Activated T-cell treated with anti-CD3 and anti-CD28 coated beads for 24 hours (primary cell): ENCODE data around the gene CCDC38.
"Not testable (repeated sequence)": the region's sequence is repeated elsewhere in the genome, so short reads cannot be mapped to it uniquely, and the experiment has no call there.

Experiments used
- DNase-seq: peaks from one replicate; pipeline ENCODE4 v3.0.0-alpha.2; 2020; ENCODE audit warnings: low read depth

CCDC38 gene

GRCh38 chr12:95942524-95943329 lies at the start of gene CCDC38:
Gene CCDC38, minus strand, starts transcription at chr12:95942614. Its CDS starts 6,105 bp downstream, at chr12:95936509.
- DNase-seq = peak; percentile 82

GRCh38 chr12:95990136-95990535 lies 47.7 kb upstream of the CCDC38 start:
- DNase-seq = no peak

DNA sequence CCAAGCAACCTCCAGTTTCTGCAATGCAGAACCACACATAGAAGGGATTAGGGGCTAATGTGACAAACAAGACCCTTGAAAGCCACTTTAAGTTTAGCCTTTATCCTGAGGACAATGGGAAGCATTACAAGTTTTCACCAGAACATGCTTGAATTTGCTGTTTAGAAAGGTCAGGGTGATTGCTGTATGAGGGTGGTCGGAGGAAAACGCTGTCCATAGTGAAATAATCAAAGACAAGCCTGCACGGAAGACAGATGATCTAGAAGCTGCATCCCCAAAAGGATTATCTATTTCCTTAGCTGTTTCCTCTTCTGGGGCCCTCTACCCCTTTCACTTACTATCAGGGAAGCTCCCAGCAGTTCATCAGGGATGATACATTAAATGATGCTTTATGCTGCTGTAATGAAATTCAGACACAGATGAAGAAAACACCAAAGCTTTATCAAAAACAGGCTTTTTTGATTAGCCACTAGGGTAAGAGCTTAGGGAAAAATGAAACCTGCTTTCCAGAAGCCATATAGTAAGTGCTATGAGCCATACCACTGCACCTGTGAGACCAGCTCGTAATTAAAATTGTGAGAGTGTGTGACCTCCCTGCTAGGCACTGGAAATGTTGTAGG lies 47.2 kb upstream of the CCDC38 start:
- DNase-seq = no peak

- no peak for DNase-seq
Observed at GRCh38 chr12:95988506-95989275, 46.3 kb upstream of the CCDC38 start.

DNA sequence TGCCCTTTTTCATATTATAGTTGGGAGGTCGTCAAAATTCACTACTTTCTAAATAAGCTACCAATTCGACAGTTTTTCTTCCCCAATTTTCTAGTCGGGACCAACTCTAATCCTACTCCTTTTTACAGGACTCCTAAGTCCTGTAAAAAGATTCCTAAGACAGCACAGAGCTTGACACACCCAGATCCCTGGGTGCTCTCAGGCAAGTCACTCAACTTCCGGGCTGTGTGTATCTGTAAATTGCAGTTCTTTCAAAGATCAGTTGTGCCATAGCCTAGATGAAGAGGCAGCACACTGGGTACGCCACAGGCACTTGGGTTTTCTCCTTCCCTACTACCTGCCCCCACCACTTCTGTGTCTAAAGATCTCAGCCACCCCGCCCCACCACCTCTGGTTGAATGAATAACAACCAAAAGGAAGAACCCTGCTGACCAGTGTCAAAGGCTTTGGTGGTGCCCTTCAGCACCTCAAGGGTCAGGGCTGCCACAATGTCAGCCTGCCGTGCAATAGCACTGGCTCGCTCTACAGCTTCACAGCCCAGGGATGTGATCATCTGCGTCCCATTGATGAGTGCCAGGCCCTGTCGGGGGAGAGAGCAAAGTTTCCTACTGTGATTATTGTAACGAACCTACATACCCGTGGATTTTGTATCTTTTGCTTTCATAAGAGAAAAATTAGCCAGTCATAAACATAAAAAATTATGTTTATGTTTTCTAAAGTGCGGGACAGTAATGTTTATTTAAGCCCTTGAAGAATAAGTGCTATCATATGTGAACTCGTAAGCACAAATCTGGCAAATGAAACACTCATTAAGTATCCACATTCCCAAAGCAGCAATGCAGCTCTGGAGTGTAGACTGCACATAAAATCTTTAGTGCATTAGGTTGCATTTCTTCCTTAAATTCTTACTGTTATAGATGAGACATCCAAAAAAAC lies 44.5 kb upstream of the CCDC38 start:
- no peak for DNase-seq

DNA sequence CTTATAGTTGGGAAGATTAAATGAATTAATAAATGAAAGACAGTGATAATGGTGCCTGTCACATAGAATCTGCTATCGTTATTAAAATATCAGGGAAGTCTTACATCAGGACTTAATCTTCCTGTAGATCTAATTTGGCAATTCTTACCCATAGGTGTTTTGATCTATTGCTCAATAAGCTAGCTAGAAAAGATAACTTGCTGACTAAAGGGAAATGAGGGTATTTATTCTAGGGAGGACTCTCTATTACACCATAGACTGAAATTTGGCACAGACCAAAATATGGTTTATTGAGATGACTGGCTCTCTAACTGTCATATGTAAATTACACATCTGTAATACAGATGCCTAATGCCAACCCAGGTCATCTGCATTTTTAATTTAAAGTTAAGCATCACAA lies 42.3 kb upstream of the CCDC38 start:
- DNase-seq = no peak

DNA sequence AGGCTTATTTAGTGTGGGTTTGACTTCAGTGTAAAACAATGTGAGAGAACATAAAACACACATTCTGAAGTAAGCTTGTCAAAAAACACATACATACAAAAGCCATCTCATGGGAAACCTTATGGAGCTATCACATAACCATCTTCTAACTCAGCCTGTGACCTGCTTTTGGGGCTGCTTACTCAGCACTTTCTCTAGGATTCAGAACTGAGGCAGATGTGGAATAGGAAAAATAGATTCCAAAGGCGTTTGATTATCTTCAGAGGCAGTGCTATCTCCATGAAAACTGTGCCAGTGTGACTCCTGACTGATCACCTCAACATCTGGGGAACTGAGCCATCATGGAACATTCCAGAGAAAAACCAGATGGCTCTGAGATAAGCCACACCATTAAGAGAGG lies 40.2 kb upstream of the CCDC38 start:
- DNase-seq = no peak

DNA sequence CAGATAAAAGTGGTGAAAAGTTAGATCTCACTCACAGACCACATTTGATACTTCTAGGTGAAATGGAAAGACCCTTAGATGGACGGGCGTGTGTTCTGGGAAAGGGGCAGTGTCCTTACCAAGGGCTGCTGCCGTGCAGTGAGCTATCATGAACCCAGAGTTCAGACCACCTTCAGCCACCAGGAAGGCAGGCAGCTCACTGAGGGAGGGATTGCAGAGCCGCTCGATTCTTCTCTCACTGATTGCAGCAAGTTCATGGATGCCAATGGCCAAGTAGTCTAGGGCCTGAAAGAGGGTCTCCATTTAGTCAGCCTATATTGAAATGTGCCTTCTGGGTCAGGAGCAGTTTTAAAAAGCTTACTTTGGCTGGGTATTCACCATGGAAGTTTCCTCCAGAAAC lies 38.0 kb upstream of the CCDC38 start:
- no peak for DNase-seq

DNA sequence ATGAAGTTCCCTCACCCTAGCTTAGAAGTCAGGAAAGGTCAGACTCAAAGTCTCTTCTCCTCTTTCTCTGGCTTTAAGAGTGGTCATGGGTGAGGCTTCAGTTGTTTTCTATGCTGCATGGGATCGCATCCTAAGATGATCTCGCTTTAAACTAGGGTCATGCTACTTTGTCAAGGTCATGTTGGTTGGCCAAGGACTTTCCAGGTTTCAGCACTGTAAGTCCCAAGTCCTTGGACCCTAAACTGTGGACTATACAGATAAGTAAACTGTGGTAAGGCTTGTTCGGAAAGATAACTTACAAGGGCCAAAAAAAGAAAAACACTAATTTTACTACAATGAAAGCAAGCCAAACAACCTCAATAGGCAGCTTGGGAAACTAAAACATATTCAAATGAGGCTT lies 36.4 kb upstream of the CCDC38 start:
- DNase-seq = no peak

- no peak for DNase-seq
Observed at GRCh38 chr12:95978351-95978750, 35.9 kb upstream of the CCDC38 start.

GRCh38 chr12:95977764-95978305 lies 35.4 kb upstream of the CCDC38 start:
- no peak for DNase-seq

DNA sequence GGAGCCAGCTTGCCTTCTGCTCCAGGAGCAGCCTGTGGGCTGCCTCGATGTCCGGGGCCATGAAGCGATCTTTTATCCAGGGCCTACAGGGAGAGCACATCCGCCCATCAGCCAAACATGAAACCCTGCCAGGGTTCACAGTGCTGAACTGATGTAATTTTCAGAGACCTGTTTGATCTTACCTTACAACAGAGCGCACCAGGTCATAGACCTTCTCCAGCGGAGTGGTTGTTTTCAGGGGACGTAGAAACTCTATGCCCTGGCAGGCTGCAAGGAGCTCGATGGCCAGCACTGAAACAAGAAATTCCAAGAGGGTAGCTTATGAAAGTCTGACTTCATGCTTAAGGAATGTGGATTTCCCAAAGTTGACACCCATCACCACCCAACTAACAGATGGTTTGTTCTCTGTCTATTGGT lies 34.0 kb upstream of the CCDC38 start:
- DNase-seq = no peak

GRCh38 chr12:95975491-95975890 lies 33.1 kb upstream of the CCDC38 start:
- DNase-seq = no peak

DNA sequence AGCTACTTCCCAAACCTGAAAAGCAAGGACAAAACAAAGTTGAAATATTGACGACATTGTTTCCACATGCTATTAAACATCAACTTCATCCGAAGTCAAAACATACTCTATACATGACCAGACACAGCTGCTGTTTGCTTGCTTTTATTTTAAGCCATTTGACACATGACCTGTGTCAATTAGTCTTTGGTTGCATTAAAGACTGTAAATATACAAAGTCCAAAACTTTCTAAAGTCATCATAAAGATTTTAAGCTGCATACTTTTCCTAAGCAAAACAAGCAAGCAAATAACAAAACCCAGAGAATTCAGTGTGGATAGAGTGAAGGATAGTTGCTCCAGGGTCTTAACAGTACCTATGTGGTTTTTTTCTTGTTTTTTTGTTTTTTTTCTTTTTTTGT lies 31.9 kb upstream of the CCDC38 start:
- DNase-seq = no peak

DNA sequence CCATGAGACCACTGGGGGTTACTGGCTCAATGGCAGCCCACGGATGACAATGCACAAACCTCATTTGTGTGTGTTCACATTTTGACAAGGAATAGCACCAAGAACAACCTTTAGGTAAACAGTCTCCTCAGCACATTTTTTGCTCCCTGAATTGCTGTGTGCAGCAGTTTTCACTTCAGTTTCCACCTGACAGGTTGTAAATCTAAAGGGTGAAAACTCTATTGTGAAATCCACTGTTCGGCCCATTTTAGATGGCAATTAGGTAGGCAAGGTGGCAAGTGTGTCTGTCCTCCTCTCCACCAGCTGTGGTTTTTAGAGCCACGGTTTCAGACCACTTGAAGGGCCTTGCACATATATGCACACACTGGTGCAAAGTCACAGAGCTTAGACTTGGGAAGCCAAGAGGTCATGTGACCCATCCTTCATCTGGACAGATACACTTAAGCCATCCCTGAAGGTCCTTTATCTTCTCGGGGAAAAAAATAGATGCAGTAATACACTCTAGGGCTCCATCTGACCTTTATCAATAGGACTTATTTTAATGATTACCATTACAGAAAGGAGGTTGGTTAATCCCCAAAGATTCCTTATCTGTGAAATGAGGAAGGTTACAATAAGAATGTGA lies 30.5 kb upstream of the CCDC38 start:
- DNase-seq = no peak

- DNase-seq = no peak
Observed at GRCh38 chr12:95970905-95971304, 28.5 kb upstream of the CCDC38 start.

GRCh38 chr12:95969116-95969515 lies 26.7 kb upstream of the CCDC38 start:
- not testable (repeated sequence) for DNase-seq

DNA sequence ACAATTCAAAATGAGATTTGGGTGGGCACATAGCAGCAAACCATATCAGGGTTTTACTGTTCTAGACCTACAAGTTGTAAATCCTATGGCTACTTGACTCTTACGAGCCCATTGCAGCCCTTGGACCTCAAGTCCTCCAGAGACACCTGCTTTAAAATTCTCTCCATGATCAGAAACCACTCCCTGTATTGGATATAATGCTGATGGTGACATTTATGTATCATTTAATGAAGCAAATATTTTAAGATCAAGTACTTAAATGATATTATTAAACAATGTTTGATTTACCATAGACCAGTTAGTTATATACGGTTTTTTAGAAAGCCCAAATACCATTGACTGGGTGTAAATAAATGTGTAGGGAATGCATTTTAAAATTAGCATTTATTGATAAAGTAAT lies 24.9 kb upstream of the CCDC38 start:
- no peak for DNase-seq

GRCh38 chr12:95966287-95966870 lies 24.0 kb upstream of the CCDC38 start:
- no peak for DNase-seq

DNA sequence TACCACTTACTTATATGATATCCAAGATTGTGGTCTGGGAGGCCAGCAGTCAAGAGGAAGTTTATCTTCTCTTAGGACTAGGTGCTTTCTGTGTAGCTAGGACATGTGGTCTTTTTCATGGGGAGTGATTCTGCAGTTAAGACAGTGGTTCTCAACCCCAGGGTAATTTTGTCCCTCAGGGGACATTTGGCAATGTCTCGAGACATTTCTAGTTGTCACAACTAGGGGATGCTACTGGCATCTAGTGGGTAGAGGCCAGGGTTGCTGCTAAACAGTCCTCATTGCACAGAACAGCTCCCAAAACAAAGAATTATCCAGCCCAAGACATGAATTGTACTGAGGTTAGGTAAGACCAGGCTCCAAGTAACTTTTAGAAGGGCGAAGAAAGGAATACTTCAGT lies 20.7 kb upstream of the CCDC38 start:
- DNase-seq = no peak

GRCh38 chr12:95962222-95962621 lies 19.8 kb upstream of the CCDC38 start:
- DNase-seq = no peak
